ENCODE data around the gene RAB5A. TPM values are rescaled to one million over a fixed set of nuclear protein-coding genes. Genes with fewer than 3 reads are reported as not detected.
"Not testable (repeated sequence)": the region's sequence is repeated elsewhere in the genome, so short reads cannot be mapped to it uniquely, and the experiment has no call there.

RAB5A gene
- total RNA-seq, 2 donors from 2014 or later, result 40.4 to 87.1 TPM

GRCh38 chr3:19961960-19962359 is 15.1 kb downstream of the RAB5A start:
- no peak overlapping the region for H3K27ac ChIP-seq
- H3K36me3 ChIP-seq, result no peaks in the 10 kb centered on the region
- peaks cover 2% of the 10 kb centered on the region for H3K4me1 ChIP-seq
- DNase-seq, result no peak
- intact Hi-C loops (cut with DNase I), result no loop called here
- H3K27me3 ChIP-seq, result no peaks in the 10 kb centered on the region
- TF ChIP-seq CTCF (IDR thresholded peaks at IDR 0.05), result no peak
- H3K9ac ChIP-seq (ENCODE audit: low read depth in 2 of 2, low read length in 2 of 2), result no peak overlapping the region
- no peak overlapping the region for H3K4me3 ChIP-seq
- H3K9me3 ChIP-seq, result no peaks in the 10 kb centered on the region

- H3K4me1 ChIP-seq, result no peaks in the 10 kb centered on the region
- H3K4me3 ChIP-seq, result no peak overlapping the region
- TF ChIP-seq CTCF (IDR thresholded peaks at IDR 0.05), result no peak
- H3K27me3 ChIP-seq, result no peaks in the 10 kb centered on the region
- H3K27ac ChIP-seq, result no peak overlapping the region
- H3K36me3 ChIP-seq, result no peaks in the 10 kb centered on the region
- no peak overlapping the region for H3K9ac ChIP-seq (ENCODE audit: low read depth in 2 of 2, low read length in 2 of 2)
- intact Hi-C loops (cut with DNase I), result no loop called here
- DNase-seq, result no peak
- H3K9me3 ChIP-seq, result no peaks in the 10 kb centered on the region
Observed at GRCh38 chr3:19967208-19967607, 20.3 kb downstream of the RAB5A start.

GRCh38 chr3:19967812-19968211 is 20.9 kb downstream of the RAB5A start:
- Histone ChIP-seq H3K9ac (ENCODE audit: low read depth in 2 of 2, low read length in 2 of 2) (no peak overlapping the region), H3K4me1 (no peaks in the 10 kb centered on the region), H3K4me3 (no peak overlapping the region), H3K36me3 (no peaks in the 10 kb centered on the region), H3K27ac (no peak overlapping the region), H3K9me3 (no peaks in the 10 kb centered on the region), H3K27me3 (no peaks in the 10 kb centered on the region)
- intact Hi-C loops (cut with DNase I), result no loop called here
- TF ChIP-seq CTCF (IDR thresholded peaks at IDR 0.05), result no peak
- DNase-seq, result no peak

- H3K4me3 ChIP-seq, result no peak overlapping the region
- no peak overlapping the region for H3K9ac ChIP-seq (ENCODE audit: low read depth in 2 of 2, low read length in 2 of 2)
- no peaks in the 10 kb centered on the region for H3K4me1 ChIP-seq
- no peaks in the 10 kb centered on the region for H3K9me3 ChIP-seq
- H3K27me3 ChIP-seq, result no peaks in the 10 kb centered on the region
- no peaks in the 10 kb centered on the region for H3K36me3 ChIP-seq
- no peak for DNase-seq
- no peak overlapping the region for H3K27ac ChIP-seq
- intact Hi-C loops (cut with DNase I), result no loop called here
- no peak for TF ChIP-seq CTCF (IDR thresholded peaks at IDR 0.05)
Observed at GRCh38 chr3:19970327-19970726, 23.4 kb downstream of the RAB5A start.

- intact Hi-C loops (cut with DNase I), result no loop called here
- Histone ChIP-seq H3K27ac (no peak overlapping the region), H3K4me3 (no peak overlapping the region), H3K9me3 (no peaks in the 10 kb centered on the region), H3K27me3 (no peaks in the 10 kb centered on the region), H3K36me3 (peaks cover 5% of the 10 kb centered on the region), H3K9ac (ENCODE audit: low read depth in 2 of 2, low read length in 2 of 2) (no peak overlapping the region), H3K4me1 (no peaks in the 10 kb centered on the region)
- DNase-seq, result no peak
- no peak for TF ChIP-seq CTCF (IDR thresholded peaks at IDR 0.05)
Observed at GRCh38 chr3:19972054-19972453, 25.2 kb downstream of the RAB5A start.

- H3K4me1 ChIP-seq; H3K27me3 ChIP-seq; H3K36me3 ChIP-seq; DNase-seq; intact Hi-C loops (cut with DNase I); H3K9me3 ChIP-seq; H3K9ac ChIP-seq (ENCODE audit: low read depth in 2 of 2, low read length in 2 of 2); H3K27ac ChIP-seq; H3K4me3 ChIP-seq: not testable (repeated sequence)
Observed at GRCh38 chr3:19988904-19989303, 42.0 kb downstream of the RAB5A start.
